NK-92 treated with Interleukin-12 subunit alpha and Interleukin-12 subunit beta, amount 100 ng/mL, for 24 hours (cell line): Measurements from ENCODE around the gene CCDC47.
A peak's percentile ranks its signal among the peaks of the same experiment; 100 is the strongest.

ENCODE experiments used
- DNase-seq: peaks from one replicate; lab custom pipeline; 2025; lab: John Stamatoyannopoulos, UW

CCDC47 gene

DNA sequence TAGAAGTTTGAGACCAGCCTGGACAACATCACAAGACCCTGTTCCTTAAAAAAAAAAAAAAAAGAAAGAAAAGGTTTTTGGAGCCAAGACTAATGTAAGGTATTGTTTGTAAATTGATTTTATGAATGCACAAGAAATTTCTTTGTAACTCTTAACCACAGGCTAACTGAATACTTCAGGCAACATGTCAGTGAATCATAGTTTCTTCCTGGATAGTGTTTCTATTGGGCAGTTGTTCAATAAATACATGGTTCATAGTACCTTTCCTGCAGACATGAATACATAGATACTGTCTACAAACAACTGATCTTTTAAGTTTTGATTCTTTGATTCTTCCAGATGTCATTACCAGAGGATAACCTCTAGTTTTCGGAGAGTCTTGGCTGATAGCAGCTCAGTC, 12.2 kb upstream of the CCDC47 start:
- DNase-seq: no peak

DNA sequence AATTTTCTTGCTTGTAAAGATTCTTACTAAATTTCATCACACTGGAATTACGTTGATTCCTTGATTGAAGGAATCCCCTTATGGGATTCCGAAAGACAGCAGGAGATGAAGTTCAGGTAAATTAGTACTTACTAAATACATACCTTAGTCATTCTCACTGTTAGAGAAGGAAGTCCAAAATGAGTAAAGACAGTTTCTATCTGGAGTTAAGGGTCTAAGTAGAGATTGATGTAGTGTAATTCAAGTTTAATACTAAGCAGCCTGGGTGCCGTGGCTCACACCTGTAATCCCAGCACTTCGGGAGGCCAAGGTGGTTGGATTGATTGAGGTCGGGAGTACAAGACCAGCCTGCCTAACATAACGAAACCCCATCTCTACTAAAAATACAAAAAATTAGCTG, 10.1 kb upstream of the CCDC47 start:
- no peak for DNase-seq

DNA sequence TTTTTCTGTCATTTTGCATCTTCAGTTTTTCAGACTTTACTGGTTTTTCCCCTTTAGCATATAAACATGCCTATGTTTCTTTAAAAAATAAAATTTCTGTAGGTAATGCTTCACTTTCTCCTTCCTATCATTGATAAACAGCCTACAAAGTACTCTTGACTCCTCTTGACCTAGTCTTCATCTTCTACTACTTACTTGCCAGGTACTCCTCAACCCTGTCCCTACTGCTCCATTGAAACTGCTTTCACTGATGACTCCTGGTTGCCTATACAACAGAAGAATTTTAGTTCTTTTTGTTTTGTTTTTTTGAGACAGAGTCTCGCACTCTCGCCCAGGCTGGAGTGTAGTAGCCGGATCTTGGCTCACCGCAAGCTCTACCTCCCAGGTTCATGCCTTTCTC, 7.5 kb upstream of the CCDC47 start:
- DNase-seq: no peak

DNA sequence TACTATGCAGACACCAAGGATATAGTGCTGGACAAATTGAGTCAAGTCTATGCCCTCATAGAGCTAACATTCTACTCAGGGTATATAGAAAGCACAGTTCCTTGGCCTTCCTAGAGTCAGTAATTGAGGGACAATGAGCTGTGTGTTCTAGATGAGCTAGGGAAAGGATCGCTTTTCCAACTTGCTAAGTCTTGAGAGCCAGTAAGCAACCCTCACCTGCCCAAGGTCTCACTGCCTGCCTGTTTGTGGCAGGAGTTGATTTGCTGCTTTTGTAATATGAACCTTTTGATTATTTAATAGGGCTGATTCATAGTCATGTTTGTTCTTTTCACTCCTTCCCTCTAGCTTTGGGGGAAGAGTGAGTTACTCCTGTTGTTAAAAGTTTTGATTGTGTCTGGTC, 7.1 kb upstream of the CCDC47 start:
- no peak for DNase-seq

DNA sequence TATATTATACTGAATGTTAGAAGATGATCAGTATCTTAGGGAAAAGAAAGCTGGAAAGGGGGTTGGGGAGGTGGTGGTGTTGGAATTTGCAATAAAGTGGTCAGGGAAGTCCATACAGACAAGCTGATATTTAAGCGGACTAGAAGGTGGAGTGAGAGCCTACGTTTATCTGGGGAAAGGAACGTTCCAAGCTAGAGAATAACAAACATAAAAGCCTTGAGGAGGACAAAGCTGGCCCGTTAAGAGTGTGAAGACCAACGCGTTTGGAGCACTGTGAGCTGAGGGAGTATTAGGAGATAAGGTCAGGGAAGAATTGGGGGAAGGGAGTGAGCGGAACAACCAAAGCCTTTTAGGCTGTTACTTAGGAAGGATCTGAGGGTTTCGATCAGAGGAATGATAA, 2.0 kb upstream of the CCDC47 start:
- no peak for DNase-seq

DNA sequence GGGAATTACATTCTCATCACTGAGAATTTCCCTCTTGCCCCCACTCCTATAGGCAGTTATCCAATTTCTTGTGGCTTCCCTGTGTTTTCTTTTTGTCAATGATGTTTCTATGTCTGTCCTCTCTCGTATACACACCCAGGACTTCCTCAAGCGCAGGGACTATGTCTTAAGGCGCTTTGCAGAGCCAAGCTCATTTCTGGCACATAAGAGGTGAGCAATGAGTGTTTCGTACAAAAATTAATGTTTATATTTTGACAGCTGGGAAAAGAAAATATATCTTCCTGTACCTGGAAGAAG, 1.5 kb upstream of the CCDC47 start:
- DNase-seq: no peak

DNA sequence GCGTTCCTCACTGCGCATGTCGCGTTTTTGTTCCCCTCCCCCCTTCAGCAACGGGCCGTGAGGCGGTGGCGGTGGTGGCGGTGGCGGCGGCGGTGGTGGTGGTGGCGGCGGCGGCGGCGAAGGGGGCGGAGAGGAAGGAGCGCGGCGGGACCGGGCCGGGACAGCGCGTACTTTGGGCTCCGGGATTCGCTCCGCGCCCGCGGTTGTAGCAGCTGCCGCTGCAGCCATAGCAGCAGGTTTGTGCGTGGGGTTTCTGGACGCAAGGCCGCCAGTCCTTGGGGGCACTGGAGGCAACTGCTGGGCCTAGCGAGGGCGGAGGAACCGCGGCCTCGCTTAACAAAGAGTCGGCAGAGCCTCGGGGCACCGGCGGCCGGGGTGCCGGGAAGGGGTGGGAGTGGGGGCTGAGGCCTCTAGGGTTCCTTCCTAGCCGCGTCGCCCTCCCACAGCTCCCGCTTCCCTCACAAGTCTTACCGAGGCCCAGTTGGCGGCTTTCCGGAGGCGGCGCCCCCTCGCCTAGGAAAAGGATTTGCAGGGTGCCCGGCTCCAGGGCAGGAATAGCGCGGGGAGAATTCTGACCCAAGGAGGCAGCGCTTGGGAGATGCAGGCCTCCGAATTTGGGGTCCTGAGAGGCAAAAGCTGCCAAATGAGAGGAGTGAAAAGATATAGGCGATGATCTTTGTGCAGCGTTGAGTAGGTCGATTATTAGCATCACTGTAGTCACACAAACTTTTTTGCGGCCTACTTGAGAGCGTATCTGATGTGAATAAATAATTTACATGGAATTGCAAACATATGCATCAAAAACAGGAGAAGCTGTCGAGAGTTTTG, 958 bp upstream of the CCDC47 start, which contains the start of gene DDX42:
Gene DDX42 (plus strand): TSS at position 30 of the 828 bp plus-strand sequence. CDS start 12,880 bp downstream, outside the sequence.
- DNase-seq: peak; percentile 58

DNA sequence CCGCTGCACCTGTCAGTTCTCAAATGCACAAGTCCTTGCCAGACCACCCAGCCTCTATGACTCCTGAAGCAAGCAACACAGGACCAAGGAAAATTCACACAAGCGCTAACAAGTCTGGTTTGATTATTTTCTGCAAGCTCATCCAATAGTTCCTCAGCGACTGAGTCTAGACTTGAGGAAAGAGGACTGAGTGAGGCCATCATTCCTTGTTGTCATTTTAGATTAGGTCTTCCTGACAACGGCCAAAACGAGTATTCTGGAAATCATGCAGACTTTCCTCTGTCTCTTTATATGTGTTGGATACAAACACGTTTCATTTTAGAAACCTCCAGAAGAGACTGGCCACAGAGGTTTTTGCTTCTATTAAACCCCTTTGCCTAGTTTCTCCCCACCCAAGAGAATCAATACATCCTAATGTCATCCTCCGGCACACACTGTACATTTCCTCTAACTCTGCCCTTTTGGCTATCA, 561 bp downstream of the CCDC47 start:
- DNase-seq: no peak

DNA sequence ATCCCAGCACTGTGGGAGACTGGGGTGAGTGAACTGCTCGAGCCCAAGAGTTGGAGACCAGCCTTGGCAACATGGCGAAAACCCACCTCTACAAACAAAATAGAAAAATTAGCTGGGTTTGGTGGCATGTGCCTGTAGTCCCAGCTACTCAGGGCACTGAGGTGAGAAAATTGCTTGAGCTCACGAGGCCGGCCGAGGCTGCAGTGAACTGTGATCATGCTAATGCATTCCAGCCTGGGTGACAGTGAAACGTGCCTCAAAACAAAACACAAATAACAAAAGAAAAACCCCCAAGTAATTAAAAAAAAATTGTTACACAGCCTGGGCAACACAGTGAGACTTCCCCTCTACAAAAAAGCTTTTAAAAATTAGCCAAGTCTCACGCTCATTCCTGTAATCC, 5.0 kb downstream of the CCDC47 start:
- no peak for DNase-seq

DNA sequence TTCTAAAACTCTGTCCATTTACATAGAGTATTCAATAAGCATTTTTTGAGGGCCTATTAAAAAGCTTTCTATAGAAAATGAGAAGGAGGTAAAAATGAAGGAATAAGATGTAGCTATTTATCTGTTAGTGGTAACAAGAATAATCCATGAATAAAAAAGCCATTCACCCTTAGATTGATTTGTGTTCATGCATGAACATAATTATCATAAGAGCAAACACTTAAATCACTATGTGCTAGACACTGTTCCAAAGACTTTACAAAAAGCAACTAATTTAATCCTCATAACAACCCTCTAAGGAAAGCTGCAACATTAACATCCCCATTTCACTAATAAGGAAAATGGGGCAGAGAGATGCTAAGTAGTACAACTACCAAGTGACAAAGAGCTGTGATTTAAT, 6.6 kb downstream of the CCDC47 start:
- DNase-seq: no peak

DNA sequence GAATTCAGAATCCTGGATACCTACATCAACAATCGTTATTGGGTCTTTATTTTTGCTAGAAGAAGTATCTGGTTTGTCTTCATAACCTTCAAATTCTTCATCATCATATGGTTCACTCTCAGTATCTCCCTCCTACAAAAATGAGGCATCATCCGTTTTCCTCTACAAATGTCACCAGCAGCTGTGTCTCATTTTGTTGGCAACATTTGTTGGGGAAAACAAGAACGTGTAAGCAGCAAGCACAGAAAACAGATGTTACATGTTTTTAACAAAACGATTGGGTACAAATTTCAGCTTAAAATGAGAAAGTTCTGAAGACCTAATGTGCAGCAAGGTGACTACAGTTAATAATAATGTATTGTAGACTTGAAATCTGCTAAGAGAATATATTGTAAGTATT, 8.7 kb downstream of the CCDC47 start:
- DNase-seq: no peak

DNA sequence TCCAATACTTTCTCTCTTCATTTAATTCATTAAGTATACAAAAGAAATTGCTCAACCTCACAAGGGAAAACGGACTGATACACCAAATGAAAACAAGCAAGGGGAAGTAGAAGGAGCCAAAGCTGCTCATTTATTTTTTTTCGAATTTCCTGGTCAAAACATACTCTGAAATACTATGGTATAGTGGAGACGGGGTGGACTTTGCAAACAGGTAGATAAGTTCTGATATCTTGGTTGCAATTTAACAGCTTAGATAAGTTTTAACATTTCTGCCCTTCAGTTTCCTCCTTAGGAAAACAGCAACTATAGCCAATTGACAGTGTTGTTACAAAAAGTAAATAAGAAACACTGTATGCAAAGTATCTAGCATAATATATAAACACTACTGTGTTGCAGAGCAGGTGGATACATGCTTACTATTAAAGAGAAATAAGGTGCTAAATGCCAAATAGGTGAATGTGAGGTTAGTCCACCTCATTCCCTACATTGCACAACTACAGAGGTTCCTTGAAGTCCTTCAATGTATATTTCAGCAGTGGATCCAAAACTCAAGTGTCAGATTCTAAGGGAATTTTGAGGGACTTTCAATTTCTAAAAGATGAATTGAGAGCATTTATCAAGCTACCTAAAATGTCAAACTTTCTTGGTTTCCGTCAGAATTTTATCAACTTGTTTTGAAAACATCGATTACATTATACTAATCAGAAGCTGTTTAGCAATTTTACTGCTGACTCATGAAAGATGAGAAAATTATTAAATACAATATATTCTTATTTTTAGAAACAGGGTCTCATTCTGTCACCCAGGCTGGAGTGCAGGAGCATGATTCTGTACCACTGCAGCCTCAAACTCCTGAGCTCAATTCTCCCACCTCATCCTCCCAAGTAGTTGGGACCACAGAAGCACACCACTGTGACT, 11.0 kb downstream of the CCDC47 start:
- no peak for DNase-seq

DNA sequence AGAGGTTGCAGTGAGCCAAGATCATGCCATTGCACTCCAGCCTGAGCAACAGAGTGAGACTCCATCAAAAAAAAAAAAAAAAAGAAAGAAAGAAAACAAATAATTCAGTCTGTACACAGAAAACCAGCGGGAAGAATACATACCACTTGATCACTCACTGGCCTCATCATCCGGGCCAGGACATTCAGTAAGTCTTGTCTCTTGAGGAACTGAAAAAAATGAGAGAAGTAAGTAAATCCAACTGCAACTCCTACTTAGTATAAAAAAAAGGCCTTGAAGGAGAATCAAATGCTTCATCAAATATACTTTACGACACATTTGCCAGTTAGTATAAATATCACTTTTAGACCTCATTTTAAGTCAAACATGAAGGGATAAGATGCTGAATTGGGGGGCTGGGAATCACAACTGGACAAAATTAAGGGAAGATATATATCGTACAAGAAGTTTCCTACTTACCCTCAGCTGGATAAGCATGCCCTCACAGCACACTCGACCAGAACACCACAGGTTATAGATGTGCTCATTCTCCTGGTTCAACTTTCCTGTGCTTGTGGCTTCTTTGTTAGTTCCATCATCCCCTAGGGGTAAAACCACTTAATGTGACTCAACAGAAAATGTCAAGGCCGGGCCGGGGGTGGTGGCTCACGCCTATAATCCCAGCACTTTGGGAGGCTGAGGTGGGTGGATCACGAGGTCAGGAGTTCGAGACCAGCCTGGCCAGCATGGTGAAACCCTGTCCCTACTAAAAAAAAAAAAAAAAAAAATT, 12.4 kb downstream of the CCDC47 start:
- DNase-seq: no peak

DNA sequence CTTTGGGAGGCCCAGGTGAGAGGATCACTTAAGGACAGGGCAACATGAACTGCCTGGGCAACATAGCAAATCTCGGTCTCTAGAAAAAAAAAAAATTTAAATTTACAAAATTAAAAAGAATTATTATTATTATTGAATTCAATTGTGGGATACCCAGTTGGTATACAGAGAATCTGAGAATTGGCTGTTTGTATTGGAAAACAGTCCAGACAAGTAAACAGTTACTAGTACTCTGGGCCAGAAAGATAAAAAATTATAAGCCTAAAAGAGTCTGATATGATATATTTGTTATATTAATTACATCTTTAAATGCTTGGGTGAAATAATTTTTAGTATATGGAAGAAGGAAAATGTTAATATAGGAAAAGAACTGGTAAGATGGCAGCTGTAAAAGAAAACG, 15.0 kb downstream of the CCDC47 start:
- DNase-seq: no peak

DNA sequence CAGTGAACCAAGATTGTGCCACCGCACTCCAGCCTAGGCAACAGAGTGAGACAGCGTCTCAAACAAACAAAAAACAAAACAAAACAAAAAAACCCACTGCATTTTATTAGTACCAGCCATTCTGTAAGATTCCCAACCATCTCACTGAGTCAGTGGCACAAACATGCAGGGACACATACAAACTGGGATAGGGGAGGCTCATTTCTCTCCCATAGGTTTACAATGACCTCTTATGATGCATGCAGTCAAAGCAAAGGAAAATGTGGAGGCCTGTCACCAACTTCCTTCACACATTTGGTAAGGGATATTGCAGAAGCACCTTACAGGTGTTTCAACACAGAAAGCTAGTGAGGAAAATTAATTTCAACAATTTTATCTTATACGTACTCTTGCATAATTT, 19.4 kb downstream of the CCDC47 start:
- no peak for DNase-seq

DNA sequence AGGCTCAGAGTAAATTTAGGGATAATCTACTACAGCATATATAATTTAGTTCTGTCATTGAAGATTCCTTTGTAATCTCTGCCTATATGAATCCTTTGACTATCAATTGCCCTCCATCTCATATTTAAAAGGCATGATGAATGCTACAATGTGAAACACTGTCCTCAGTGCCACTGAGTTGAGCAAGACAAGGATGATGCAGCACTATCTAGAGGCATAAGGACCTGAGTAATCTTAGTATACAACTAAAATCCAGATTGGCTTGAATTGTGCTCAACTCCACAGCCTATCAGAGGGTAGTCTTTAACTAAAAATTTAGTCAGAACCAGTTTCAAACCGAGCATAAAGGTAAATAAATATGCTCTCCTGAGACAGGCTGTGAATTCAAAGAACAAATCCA, 20.2 kb downstream of the CCDC47 start:
- no peak for DNase-seq

DNA sequence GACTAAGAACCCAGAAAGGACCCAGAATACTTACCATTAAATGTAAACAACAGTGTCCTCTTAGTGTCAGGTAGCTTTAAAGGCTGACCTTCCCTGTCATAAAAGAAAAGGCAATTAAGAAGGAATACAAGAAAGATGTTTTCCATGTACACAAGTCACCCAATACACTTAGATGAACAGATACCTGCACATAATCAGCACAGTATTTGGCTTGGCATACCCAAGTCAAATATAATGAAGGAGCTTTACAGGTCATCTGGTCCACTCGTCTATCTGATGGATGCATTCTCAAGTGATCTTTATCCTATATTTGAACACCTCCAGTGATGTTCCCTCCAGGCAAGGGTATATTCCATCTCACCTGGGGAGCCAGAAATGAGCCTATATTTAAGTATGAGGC, 20.7 kb downstream of the CCDC47 start:
- no peak for DNase-seq

DNA sequence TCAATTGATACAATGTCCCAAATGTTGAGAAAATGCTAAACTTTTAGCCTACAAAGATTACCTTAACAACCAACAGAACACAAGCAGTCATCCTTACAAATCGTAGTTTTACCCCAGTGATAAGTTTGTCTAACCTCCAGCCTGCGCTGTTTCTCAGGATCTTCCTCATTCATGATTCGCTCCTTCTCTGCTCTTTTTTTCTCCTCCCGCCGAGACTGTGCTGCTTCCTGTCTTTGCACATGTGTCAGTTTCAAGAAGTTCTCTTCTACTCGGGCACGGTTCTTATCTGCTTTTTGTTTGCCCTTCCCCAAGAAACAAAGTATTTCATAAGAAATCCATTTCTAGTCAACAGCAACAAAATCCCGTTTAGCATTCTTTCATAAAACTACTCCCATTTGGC, 21.6 kb downstream of the CCDC47 start:
- no peak for DNase-seq

DNA sequence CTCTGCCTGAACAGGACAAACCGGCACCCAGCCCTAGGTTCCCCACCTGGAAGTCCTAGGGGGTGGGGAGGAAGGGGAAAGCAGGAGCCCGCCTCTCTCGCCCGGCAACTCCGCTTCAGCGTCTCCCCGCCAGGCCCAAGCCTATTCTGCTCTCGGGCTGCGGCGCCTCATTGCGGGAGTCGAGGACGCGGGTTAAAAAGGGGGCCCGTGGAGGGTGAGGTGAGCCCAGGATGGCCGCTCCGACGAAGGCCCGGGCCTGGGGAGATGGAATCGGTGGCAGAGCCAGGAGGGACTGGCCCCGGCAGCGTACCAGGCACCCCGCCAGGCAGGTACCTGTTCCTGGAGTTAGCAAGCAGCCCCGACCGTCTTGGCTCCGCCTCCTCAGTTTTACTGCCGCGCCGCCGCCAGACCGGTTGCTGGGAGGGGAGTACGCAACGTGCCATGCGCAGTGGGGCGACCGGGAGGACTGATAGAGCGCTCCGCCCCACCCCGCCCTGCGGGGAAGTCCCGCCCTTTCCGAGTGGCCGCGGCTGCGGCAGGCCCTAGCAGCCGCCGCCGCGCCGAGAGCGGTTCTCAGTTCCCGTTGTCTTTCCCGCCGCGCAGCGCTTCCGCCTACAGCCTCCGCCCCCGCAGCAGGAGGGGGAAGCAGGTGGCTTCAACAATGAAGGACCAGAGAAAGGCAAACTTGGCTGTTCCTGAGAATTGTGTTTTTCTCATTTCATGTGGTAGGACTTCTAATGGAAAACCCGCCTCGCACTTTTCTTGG, 31.8 kb downstream of the CCDC47 start, which contains the start of gene STRADA:
Gene STRADA (minus strand): TSS at position 392 of the 766 bp plus-strand sequence. CDS start 13,430 bp downstream, outside the sequence.
- peak; percentile 99 for DNase-seq

DNA sequence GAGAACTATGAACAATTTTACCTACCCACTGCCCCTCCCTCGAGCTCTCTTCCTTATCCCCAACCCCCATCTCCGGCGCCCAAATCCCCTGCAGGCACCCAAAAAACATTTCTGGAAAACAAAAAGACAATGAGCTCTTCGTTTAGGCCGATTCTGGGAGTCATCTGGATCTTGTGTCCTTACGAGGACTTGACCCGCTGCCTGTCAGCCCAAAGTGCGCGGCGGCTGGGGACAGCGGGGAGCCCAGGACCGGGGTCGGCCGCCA, 32.3 kb downstream of the CCDC47 start:
- DNase-seq: no peak

DNA sequence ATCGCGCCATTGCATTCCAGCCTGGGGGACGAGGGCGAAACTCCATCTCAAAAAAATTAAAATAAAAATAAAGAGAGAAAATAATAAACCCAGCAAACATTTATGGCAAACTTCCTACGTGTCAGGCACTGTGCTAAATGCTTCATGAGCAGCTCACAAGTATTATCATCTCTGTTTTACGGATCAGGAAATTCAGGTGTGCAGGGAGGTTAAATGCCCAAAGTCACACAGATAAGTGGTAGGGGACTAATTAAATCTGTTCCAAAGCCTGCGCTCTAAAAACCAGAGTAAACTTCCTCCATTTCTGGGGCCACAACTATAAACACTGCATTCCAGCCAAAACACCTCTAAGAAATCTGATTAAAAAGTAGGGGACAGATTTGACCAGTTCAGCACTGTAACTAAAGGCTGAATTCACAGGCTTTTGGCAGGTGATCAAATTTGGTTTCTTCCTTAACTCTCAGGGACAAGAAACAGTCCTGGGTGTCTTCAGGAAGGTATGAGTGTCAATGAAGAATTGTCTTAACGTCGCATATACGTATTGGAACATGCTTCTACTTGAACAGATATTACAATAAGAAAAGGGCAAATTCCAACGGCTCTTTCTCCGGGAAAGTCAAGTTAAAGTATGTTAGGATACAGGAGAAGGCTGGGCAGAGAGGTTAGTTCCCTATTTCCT, 32.8 kb downstream of the CCDC47 start:
- DNase-seq: no peak
